RPMI8226 (cell line): ENCODE results near the gene PHACTR2.

Source experiments
- DNase-seq: peaks from one replicate; pipeline ENCODE4 v3.0.0-alpha.2; 2015

PHACTR2 gene

GRCh38 chr6:143675946-143676345, 1.8 kb upstream of the PHACTR2 start:
- no peak for DNase-seq

- DNase-seq = no peak
Measured at GRCh38 chr6:143676437-143677045, 1.2 kb upstream of the PHACTR2 start.

- DNase-seq = no peak
Measured at GRCh38 chr6:143677577-143677890, 231 bp upstream of the PHACTR2 start.

GRCh38 chr6:143679041-143679440, 1.3 kb downstream of the PHACTR2 start:
- DNase-seq = no peak

- DNase-seq = no peak
Measured at GRCh38 chr6:143680141-143680540, 2.4 kb downstream of the PHACTR2 start.

GRCh38 chr6:143682805-143683204, 5.0 kb downstream of the PHACTR2 start:
- no peak for DNase-seq

- DNase-seq = no peak
Measured at GRCh38 chr6:143684486-143684885, 6.7 kb downstream of the PHACTR2 start.

- DNase-seq = no peak
Measured at GRCh38 chr6:143685653-143686052, 7.9 kb downstream of the PHACTR2 start.

GRCh38 chr6:143687591-143687990, 9.8 kb downstream of the PHACTR2 start:
- no peak for DNase-seq

- no peak for DNase-seq
Measured at GRCh38 chr6:143688681-143689080, 10.9 kb downstream of the PHACTR2 start.

GRCh38 chr6:143689852-143690251, 12.1 kb downstream of the PHACTR2 start:
- no peak for DNase-seq

GRCh38 chr6:143691155-143691554, 13.4 kb downstream of the PHACTR2 start:
- DNase-seq = no peak

GRCh38 chr6:143691900-143692636, 14.3 kb downstream of the PHACTR2 start:
- no peak for DNase-seq

GRCh38 chr6:143692696-143693095, 14.9 kb downstream of the PHACTR2 start:
- DNase-seq = no peak

- no peak for DNase-seq
Measured at GRCh38 chr6:143694013-143694412, 16.2 kb downstream of the PHACTR2 start.

GRCh38 chr6:143694560-143694959, 16.8 kb downstream of the PHACTR2 start:
- DNase-seq = no peak

GRCh38 chr6:143695130-143695968, 17.6 kb downstream of the PHACTR2 start:
- DNase-seq = no peak

- no peak for DNase-seq
Measured at GRCh38 chr6:143695969-143696663, 18.4 kb downstream of the PHACTR2 start.

- no peak for DNase-seq
Measured at GRCh38 chr6:143696664-143697000, 18.9 kb downstream of the PHACTR2 start.

GRCh38 chr6:143697076-143697800, 19.5 kb downstream of the PHACTR2 start:
- no peak for DNase-seq

- no peak for DNase-seq
Measured at GRCh38 chr6:143698329-143698728, 20.6 kb downstream of the PHACTR2 start.

- DNase-seq = no peak
Measured at GRCh38 chr6:143698759-143699429, 21.1 kb downstream of the PHACTR2 start.
